Spleen (tissue), 11 donors: Measurements from ENCODE around the gene MINDY4. TPM values are rescaled to one million over a fixed set of nuclear protein-coding genes. Genes with fewer than 3 reads are reported as not detected.
A peak's percentile ranks its signal among the peaks of the same experiment; 100 is the strongest.

Source experiments
- DNase-seq: peaks from one replicate; pipeline ENCODE4 v3.0.0-alpha.2; 2020
- H3K27ac ChIP-seq, 8 donors: fragments of 200-600 bp; sonication (generic) in 7 of 8; 1 replicate in 4 of 8; 2 replicates in 4 of 8; pipeline versions ENCODE4 v1.5.0 to v1.8.0; 2016 to 2021; ENCODE audit warnings: inconsistent platforms in 4 of 8, mild to moderate bottlenecking in 4 of 8, moderate library complexity in 1 of 8
- H3K27me3 ChIP-seq, 7 donors: fragments of 200-600 bp; sonication (generic) in 6 of 7; replicated peaks in 1 of 7; 1 replicate in 4 of 7; 2 replicates in 3 of 7; pipeline versions ENCODE4 v1.5.0 to v1.8.0; 2016 to 2021; ENCODE audit warnings: inconsistent platforms in 3 of 7, mild to moderate bottlenecking in 1 of 7
- H3K36me3 ChIP-seq, 6 donors: fragments of 200-600 bp; sonication (generic) in 5 of 6; 1 replicate in 4 of 6; 2 replicates in 2 of 6; pipeline versions ENCODE4 v1.5.0 to v1.8.0; 2016 to 2021; ENCODE audit warnings: inconsistent platforms in 2 of 6
- H3K4me1 ChIP-seq, 6 donors: fragments of 200-600 bp; sonication (generic) in 5 of 6; 1 replicate in 3 of 6; 2 replicates in 3 of 6; pipeline versions ENCODE4 v1.5.0 to v1.8.0; 2016 to 2021; ENCODE audit warnings: inconsistent platforms in 3 of 6
- H3K4me3 ChIP-seq, 8 donors: fragments of 200-600 bp; sonication (generic) in 7 of 8; 1 replicate in 4 of 8; 2 replicates in 4 of 8; pipeline versions ENCODE4 v1.5.0 to v1.8.0; 2016 to 2021; ENCODE audit warnings: inconsistent platforms in 4 of 8, mild to moderate bottlenecking in 4 of 8, moderate library complexity in 2 of 8
- H3K9me3 ChIP-seq, 8 donors: fragments of 200-600 bp; sonication (generic) in 7 of 8; 1 replicate in 4 of 8; 2 replicates in 4 of 8; pipeline versions ENCODE4 v1.5.0 to v1.8.0; 2016 to 2021; ENCODE audit warnings: inconsistent platforms in 4 of 8
- CTCF ChIP-seq, 11 experiments: fragments of 200-600 bp in 7 of 11; fragments of 450-650 bp in 4 of 11; sonication (generic) in 4 of 11; IDR thresholded peaks in 8 of 11; conservative IDR thresholded peaks in 3 of 11; 1 replicate in 7 of 11; 2 replicates in 4 of 11; pipeline versions ENCODE4 v1.4.0 to v1.8.0; 2016 to 2021; ENCODE audit warnings: antibody characterized with exemption in 11 of 11, inconsistent platforms in 4 of 11, mild to moderate bottlenecking in 1 of 11
- POLR2A ChIP-seq, 3 donors: fragments of 450-650 bp; IDR thresholded peaks; one replicate each; pipeline ENCODE4 v1.5.1; 2017; ENCODE audit warnings: antibody characterized with exemption in 3 of 3, mild to moderate bottlenecking in 1 of 3
- POLR2AphosphoS5 ChIP-seq, 3 donors: sonication (generic); formaldehyde crosslinking; IDR thresholded peaks; one replicate each; pipeline ENCODE4 v1.5.1; 2017; ENCODE audit warnings: antibody characterized with exemption in 3 of 3
- WGBS, 5 donors: extraction: QIAGEN DNeasy Blood & Tissue Kit in 3 of 5; methylation state at CpG; one replicate each; pipeline versions ENCODE4 v1.1.5 to v1.1.7; 2013 to 2018; 5-methylcytosine and 5-hydroxymethylcytosine counted together
- intact Hi-C: fragments of 100-400 bp; cut with DNase I; formaldehyde crosslinking; loops from one replicate; pipeline ENCODE4 v1.15.0; 2023; ENCODE audit warnings: low total_unique reads
- polyA plus RNA-seq, 3 donors: library from polyadenylated mRNA; stranded (reverse); fragments of 200-250 nt; gene quantifications; one replicate each; pipeline ENCODE4 v1.2.1, GENCODE V29; 2013
- total RNA-seq, 7 donors: library from RNA; depleted of rRNA in 3 of 7; stranded (reverse); fragments of >200 nt in 3 of 7; fragmentation: NEBNext Ultra II Directional in 4 of 7; extraction: Animal tissue kit (Norgen Biotek cat#: 25700) in 4 of 7; gene quantifications; one replicate each; pipeline versions ENCODE4 v1.1.0 to v1.2.1, GENCODE V29; 2016 to 2021
- donor health status: healthy with polysubstance abuse.
- donor health status: DM: no; HTN: no; CAD: no; lungs with moderate emphysema.
- donor health status: DM: no; HTN: no; CAD: no.
- donor health status: Bipolar disorder and iron deficiency.
- donor health status: healthy.
- donor health status: DM: no; HTN: no; CAD: no.
- donor health status: DM: yes; HTN: yes; CAD: no.

The MINDY4 gene
- total and polyA plus RNA-seq, 10 donors: 0.63 to 7.0 (median 3.0) TPM

GRCh38 chr7:30920584-30921539 is 149.6 kb downstream of the MINDY4 start:
- no peaks in the 10 kb centered on the region for H3K9me3 ChIP-seq
- DNase-seq: peak; percentile 54
- H3K4me1 ChIP-seq: peaks cover 0 to 4% (median 0%) of the 10 kb centered on the region in 6 donors
- H3K27me3 ChIP-seq: no peaks in the 10 kb centered on the region
- TF ChIP-seq CTCF (IDR thresholded peaks at IDR 0.05 in 8 of 11, conservative IDR thresholded peaks at IDR 0.05 in 3 of 11) (no peak), POLR2AphosphoS5 (IDR thresholded peaks at IDR 0.05) (no peak), POLR2A (IDR thresholded peaks at IDR 0.05) (no peak)
- H3K36me3 ChIP-seq: no peaks in the 10 kb centered on the region
- no peak overlapping the region for H3K4me3 ChIP-seq
- intact Hi-C loops: no loop called here
- 57 to 66% (median 64%) methylated on average over 9 of the region's 9 CpGs for WGBS, 5 donors
- no peak overlapping the region for H3K27ac ChIP-seq

GRCh38 chr7:30921540-30922401 is 150.6 kb downstream of the MINDY4 start:
- Histone ChIP-seq H3K27ac (no peak overlapping the region), H3K9me3 (peaks cover 0 to 4% (median under 1%) of the 10 kb centered on the region in 8 donors), H3K36me3 (no peaks in the 10 kb centered on the region), H3K4me1 (peaks cover 0 to 7% (median 0%) of the 10 kb centered on the region in 6 donors), H3K4me3 (no peak overlapping the region), H3K27me3 (no peaks in the 10 kb centered on the region)
- 90 to 93% (median 90%) methylated on average over 15 to 19 of the region's 19 CpGs for WGBS, 5 donors
- peak; percentile 71 for DNase-seq
- intact Hi-C loops: no loop called here
- TF ChIP-seq POLR2AphosphoS5 (IDR thresholded peaks at IDR 0.05) (no peak), POLR2A (IDR thresholded peaks at IDR 0.05) (no peak), CTCF (IDR thresholded peaks at IDR 0.05 in 8 of 11, conservative IDR thresholded peaks at IDR 0.05 in 3 of 11) (no peak)

GRCh38 chr7:30922596-30922995 is 151.4 kb downstream of the MINDY4 start:
- H3K4me1 ChIP-seq: peaks cover 0 to 7% (median 0%) of the 10 kb centered on the region in 6 donors
- intact Hi-C loops: no loop called here
- no peak overlapping the region for H3K27ac ChIP-seq

More at GRCh38 chr7:30922596-30922995, 151.4 kb downstream of the MINDY4 start:
- H3K9me3 ChIP-seq: peaks cover 0 to 12% (median 8%) of the 10 kb centered on the region in 8 donors
- 81 to 93% (median 89%) methylated on average over 5 to 9 of the region's 9 CpGs for WGBS, 5 donors
- no peaks in the 10 kb centered on the region for H3K27me3 ChIP-seq
- H3K36me3 ChIP-seq: no peaks in the 10 kb centered on the region
- peak; percentile 59 for DNase-seq
- TF ChIP-seq POLR2AphosphoS5 (IDR thresholded peaks at IDR 0.05) (no peak), CTCF (IDR thresholded peaks at IDR 0.05 in 8 of 11, conservative IDR thresholded peaks at IDR 0.05 in 3 of 11) (no peak), POLR2A (IDR thresholded peaks at IDR 0.05) (no peak)
- no peak overlapping the region for H3K4me3 ChIP-seq
